Esophagus squamous epithelium (tissue), 4 donors: ENCODE data around the gene FAM20A.

ENCODE experiments used
- CTCF ChIP-seq, 6 experiments: fragments of 450-650 bp in 4 of 6; fragments of 200-600 bp in 2 of 6; sonication (generic) in 2 of 6; IDR thresholded peaks; one replicate each; pipeline ENCODE4 v1.5.1; 2016 to 2019; ENCODE audit warnings: antibody characterized with exemption in 6 of 6, mild to moderate bottlenecking in 4 of 6, moderate library complexity in 4 of 6
- POLR2A ChIP-seq, 4 donors: fragments of 450-650 bp; IDR thresholded peaks; one replicate each; pipeline ENCODE4 v1.6.1; 2017; ENCODE audit warnings: antibody characterized with exemption in 4 of 4, mild to moderate bottlenecking in 4 of 4, moderate library complexity in 3 of 4

DNA sequence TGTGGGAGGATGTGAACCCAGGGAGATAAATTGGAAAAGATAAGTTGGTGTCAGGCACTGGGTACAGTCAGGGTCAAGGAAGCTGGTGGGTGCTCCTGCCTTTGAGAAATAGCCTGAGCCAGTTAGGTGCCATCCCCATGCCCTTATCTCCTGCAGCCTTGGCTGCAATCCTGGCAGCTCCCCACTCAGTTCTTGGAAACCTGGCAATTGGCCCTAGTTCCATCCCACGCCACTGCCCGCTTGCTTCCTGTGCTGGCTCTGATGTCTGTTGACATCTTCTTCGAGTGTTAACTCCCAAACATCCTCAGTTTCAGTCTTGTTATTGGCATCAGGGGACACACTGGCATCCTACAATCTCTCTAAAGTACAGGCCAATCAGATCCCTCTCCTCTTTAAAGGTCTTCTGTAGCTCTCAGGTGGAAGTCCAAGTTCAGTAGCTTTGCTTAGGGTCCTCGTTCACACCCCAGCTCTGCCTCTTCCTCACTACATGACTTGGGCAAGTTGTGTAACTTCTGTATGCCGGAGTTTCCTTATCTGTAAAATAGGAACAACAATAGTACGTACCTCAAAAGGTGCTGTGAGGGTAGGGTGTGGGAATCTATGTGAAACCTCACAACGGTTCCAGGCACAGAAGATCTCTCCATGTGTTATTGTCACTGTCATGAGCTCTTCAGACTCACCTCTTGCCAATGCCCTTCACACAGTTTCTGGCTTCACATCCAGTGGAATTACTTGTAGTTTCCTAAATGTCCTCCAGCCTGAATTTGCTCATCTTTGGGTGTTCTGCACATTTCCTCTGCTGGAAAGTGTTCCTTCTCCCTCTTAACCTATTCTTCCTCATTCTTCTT lies 102.5 kb downstream of the FAM20A start:
- TF ChIP-seq CTCF (IDR thresholded peaks at IDR 0.05) (no peak), POLR2A (IDR thresholded peaks at IDR 0.05) (no peak)
